ENCODE measurements around the gene PTGES3.

DNA sequence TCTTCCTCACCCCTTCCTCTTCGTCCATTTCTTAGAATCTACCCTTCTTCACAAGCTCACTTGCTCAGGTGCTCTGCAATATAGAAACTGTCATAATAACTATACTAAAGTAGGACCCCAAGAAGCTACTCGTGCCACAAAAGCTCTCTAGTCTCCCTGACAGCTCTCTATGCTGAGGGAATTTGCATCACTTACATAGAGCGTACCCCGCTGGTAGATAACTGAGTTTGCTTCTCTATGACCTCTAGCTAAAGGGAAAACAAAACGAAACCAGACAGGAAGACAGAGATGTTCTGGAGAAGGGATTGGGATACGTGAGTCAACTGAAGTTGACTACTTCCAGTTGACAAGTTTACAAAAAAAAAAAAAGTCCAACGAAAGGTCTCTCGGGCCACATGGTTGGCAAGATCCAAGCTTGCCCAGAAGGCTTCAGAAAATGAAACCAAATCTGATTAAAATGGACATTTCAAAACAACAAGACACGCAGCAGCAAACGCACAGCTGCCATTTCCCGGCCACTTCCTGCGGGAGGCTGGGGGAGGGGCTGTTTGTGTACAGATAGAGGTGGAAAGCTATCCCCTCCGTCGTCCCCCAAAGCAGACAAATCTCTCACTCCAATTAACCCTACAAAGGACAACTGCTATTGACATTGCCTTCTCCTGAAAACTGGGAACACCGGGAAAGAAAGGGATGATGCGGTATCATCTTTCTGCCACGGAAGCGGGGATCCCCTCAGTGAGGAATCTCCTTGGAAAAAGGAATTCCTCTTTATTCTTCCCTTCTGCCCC lies 59.2 kb downstream of the PTGES3 start:
- peak in 3 of 4 donors; percentile 6 to 42 (median 23) for TF ChIP-seq POLR2A (IDR thresholded peaks at IDR 0.05)
- TF ChIP-seq, protein P1, sequence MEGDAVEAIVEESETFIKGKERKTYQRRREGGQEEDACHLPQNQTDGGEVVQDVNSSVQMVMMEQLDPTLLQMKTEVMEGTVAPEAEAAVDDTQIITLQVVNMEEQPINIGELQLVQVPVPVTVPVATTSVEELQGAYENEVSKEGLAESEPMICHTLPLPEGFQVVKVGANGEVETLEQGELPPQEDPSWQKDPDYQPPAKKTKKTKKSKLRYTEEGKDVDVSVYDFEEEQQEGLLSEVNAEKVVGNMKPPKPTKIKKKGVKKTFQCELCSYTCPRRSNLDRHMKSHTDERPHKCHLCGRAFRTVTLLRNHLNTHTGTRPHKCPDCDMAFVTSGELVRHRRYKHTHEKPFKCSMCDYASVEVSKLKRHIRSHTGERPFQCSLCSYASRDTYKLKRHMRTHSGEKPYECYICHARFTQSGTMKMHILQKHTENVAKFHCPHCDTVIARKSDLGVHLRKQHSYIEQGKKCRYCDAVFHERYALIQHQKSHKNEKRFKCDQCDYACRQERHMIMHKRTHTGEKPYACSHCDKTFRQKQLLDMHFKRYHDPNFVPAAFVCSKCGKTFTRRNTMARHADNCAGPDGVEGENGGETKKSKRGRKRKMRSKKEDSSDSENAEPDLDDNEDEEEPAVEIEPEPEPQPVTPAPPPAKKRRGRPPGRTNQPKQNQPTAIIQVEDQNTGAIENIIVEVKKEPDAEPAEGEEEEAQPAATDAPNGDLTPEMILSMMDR (IDR thresholded peaks at IDR 0.05) = no peak
- no peak for TF ChIP-seq EP300 (IDR thresholded peaks at IDR 0.05)

Data from upper lobe of left lung (tissue), 4 donors.